Measurements from ENCODE around the gene ERCC6L. TPM values are rescaled to one million over a fixed set of nuclear protein-coding genes. Genes with fewer than 3 reads are reported as not detected.

The ERCC6L gene

Small RNAs within 50 kb of the gene (small RNA-seq; reads per million reads assigned to genes)
- not detected for gene RF00019 (ENCODE audit: low read depth)
